Smooth muscle cell (in vitro differentiated cells): ENCODE results near the gene RPL27A. TPM values are rescaled to one million over a fixed set of nuclear protein-coding genes. Genes with fewer than 3 reads are reported as not detected.

Source experiments
- DNase-seq: peaks from one replicate; lab custom pipeline; 2025; ENCODE audit not compliant: unreplicated experiment; lab: John Stamatoyannopoulos, UW
- H2AFZ ChIP-seq: fragments of 200-600 bp; sonication (generic); 2 replicates; pipeline ENCODE4 v1.6.0; 2016; ENCODE audit warnings: antibody characterized with exemption, low read depth, mild to moderate bottlenecking
- H3F3A ChIP-seq: fragments of 200-600 bp; sonication (generic); 2 replicates; pipeline ENCODE4 v1.6.0; 2017; ENCODE audit warnings: antibody characterized with exemption, low read depth
- H3K27ac ChIP-seq: fragments of 200-600 bp; sonication (generic); 2 replicates; pipeline ENCODE4 v1.5.1; 2016; ENCODE audit warnings: low read depth, mild to moderate bottlenecking
- H3K27me3 ChIP-seq: fragments of 200-600 bp; sonication (generic); 2 replicates; pipeline ENCODE4 v1.6.1; 2016; ENCODE audit warnings: low read depth, mild to moderate bottlenecking
- H3K36me3 ChIP-seq: fragments of 200-600 bp; sonication (generic); 2 replicates; pipeline ENCODE4 v1.5.1; 2016; ENCODE audit warnings: low read depth
- H3K4me1 ChIP-seq: fragments of 200-600 bp; sonication (generic); 2 replicates; pipeline ENCODE4 v1.5.1; 2016; ENCODE audit warnings: low read depth
- H3K4me2 ChIP-seq: fragments of 200-600 bp; sonication (generic); 2 replicates; pipeline ENCODE4 v1.6.0; 2016; ENCODE audit warnings: mild to moderate bottlenecking
- H3K4me3 ChIP-seq: fragments of 200-600 bp; sonication (generic); 2 replicates; pipeline ENCODE4 v1.5.1; 2016; ENCODE audit warnings: mild to moderate bottlenecking
- H3K79me2 ChIP-seq: fragments of 200-600 bp; sonication (generic); 2 replicates; pipeline ENCODE4 v1.6.0; 2016; ENCODE audit warnings: low read depth, mild to moderate bottlenecking
- H3K9ac ChIP-seq: fragments of 200-600 bp; sonication (generic); 2 replicates; pipeline ENCODE4 v1.6.0; 2016; ENCODE audit warnings: low read depth
- H3K9me3 ChIP-seq: fragments of 200-600 bp; sonication (generic); replicated peaks from 2 replicates; pipeline ENCODE4 v1.5.1; 2016; ENCODE audit warnings: low read depth
- H4K20me1 ChIP-seq: fragments of 200-600 bp; sonication (generic); 2 replicates; pipeline ENCODE4 v1.6.0; 2016; ENCODE audit warnings: low read depth
- CTCF ChIP-seq: fragments of 200-600 bp; sonication (generic); IDR thresholded peaks from 2 replicates; pipeline ENCODE4 v1.5.1; 2017; ENCODE audit warnings: borderline replicate concordance, mild to moderate bottlenecking, antibody characterized with exemption; ENCODE audit not compliant: insufficient read depth, poor library complexity, severe bottlenecking
- WGBS: methylation state at CpG from one replicate; pipeline ENCODE4 v1.1.7; 2016; ENCODE audit warnings: low lambda C conversion rate; 5-methylcytosine and 5-hydroxymethylcytosine counted together
- polyA plus RNA-seq: library from polyadenylated mRNA; unstranded; fragments of >200 nt; fragmentation: Nextera tagmentation; extraction: Ambion mirVana; gene quantifications from 2 replicates; pipeline ENCODE4 v1.2.1, GENCODE V29; 2016
- total RNA-seq: library from RNA; depleted of rRNA; stranded (reverse); fragments of >200 nt; gene quantifications from 2 replicates; pipeline ENCODE4 v1.2.3, GENCODE V29; 2014

The RPL27A gene
- total and polyA plus RNA-seq, 2 experiments from 2014 or later: 817 to 1,140 TPM

- no peaks in the 10 kb centered on the region for H3K36me3 ChIP-seq
- H3K79me2 ChIP-seq: peaks cover 15% of the 10 kb centered on the region
- 99% methylated on average over 8 of the region's 8 CpGs for WGBS
- no peak for DNase-seq
- no peaks in the 10 kb centered on the region for H3K27me3 ChIP-seq
- H3K9ac ChIP-seq: no peak overlapping the region
- H3K9me3 ChIP-seq: no peaks in the 10 kb centered on the region
- peaks cover 22% of the 10 kb centered on the region for H3K4me1 ChIP-seq
- H4K20me1 ChIP-seq: peaks cover 41% of the 10 kb centered on the region
- H3F3A ChIP-seq: peaks cover 11% of the 10 kb centered on the region
- no peak for TF ChIP-seq CTCF
- no peak overlapping the region for H3K4me2 ChIP-seq
- H3K27ac ChIP-seq: no peak overlapping the region
- no peak overlapping the region for H3K4me3 ChIP-seq
- no peak overlapping the region for H2AFZ ChIP-seq
These were observed 31.3 kb downstream of the RPL27A start for GRCh38 chr11:8713760-8714454.

- Histone ChIP-seq H3K27ac (peak overlapping the region; percentile 17), H3K4me2 (peak overlapping the region; percentile 45), H3K4me1 (peaks cover 20% of the 10 kb centered on the region), H3K9me3 (no peaks in the 10 kb centered on the region), H3K4me3 (no peak overlapping the region), H2AFZ (no peak overlapping the region), H3K27me3 (no peaks in the 10 kb centered on the region), H4K20me1 (peaks cover 33% of the 10 kb centered on the region), H3K9ac (no peak overlapping the region), H3K79me2 (peaks cover 15% of the 10 kb centered on the region), H3K36me3 (no peaks in the 10 kb centered on the region), H3F3A (peaks cover 13% of the 10 kb centered on the region)
- no peak for DNase-seq
- no peak for TF ChIP-seq CTCF
- WGBS: 62% methylated on average over 4 of the region's 4 CpGs
These were observed 32.1 kb downstream of the RPL27A start for GRCh38 chr11:8714622-8715225.

GRCh38 chr11:8715501-8715900, 32.9 kb downstream of the RPL27A start:
- Histone ChIP-seq H3K27me3 (no peaks in the 10 kb centered on the region), H3K79me2 (peaks cover 15% of the 10 kb centered on the region), H3F3A (peaks cover 17% of the 10 kb centered on the region), H3K36me3 (no peaks in the 10 kb centered on the region), H3K4me1 (peaks cover 28% of the 10 kb centered on the region), H3K9ac (no peak overlapping the region), H3K4me3 (no peak overlapping the region), H3K4me2 (no peak overlapping the region), H4K20me1 (peaks cover 25% of the 10 kb centered on the region), H3K27ac (peak overlapping the region; percentile 17), H2AFZ (no peak overlapping the region), H3K9me3 (no peaks in the 10 kb centered on the region)
- WGBS: 97% methylated on average over 15 of the region's 15 CpGs
- no peak for DNase-seq
- TF ChIP-seq CTCF: no peak
